Osteocyte (in vitro differentiated cells): Measurements from ENCODE around the gene PRDM5. TPM values are rescaled to one million over a fixed set of nuclear protein-coding genes. Genes with fewer than 3 reads are reported as not detected.

ENCODE experiments used
- DNase-seq: peaks from one replicate; pipeline ENCODE4 v3.0.0; 2021; ENCODE audit warnings: mixed read lengths; ENCODE audit not compliant: unreplicated experiment; ENCODE audit errors: extremely low spot score
- H3K27ac Mint-ChIP-seq: one replicate; pipeline ENCODE4 v1.8.0; 2021; ENCODE audit warnings: mild to moderate bottlenecking, mixed read lengths; ENCODE audit not compliant: unreplicated experiment
- H3K27me3 Mint-ChIP-seq: one replicate; pipeline ENCODE4 v1.8.0; 2021; ENCODE audit warnings: mixed read lengths; ENCODE audit not compliant: unreplicated experiment
- H3K36me3 Mint-ChIP-seq: one replicate; pipeline ENCODE4 v1.8.0; 2021; ENCODE audit warnings: mixed read lengths; ENCODE audit not compliant: unreplicated experiment
- H3K4me1 Mint-ChIP-seq: one replicate; pipeline ENCODE4 v1.8.0; 2021; ENCODE audit warnings: mixed read lengths; ENCODE audit not compliant: unreplicated experiment
- H3K4me3 Mint-ChIP-seq: one replicate; pipeline ENCODE4 v1.8.0; 2021; ENCODE audit warnings: mild to moderate bottlenecking, moderate library complexity, mixed read lengths; ENCODE audit not compliant: unreplicated experiment
- H3K9me3 Mint-ChIP-seq: one replicate; pipeline ENCODE4 v1.8.0; 2021; ENCODE audit warnings: mixed read lengths; ENCODE audit not compliant: unreplicated experiment
- total RNA-seq: library from RNA; stranded (reverse); gene quantifications from 2 replicates; pipeline ENCODE4 v1.2.1, GENCODE V29; 2021
- TF ChIP-seq, protein P1 (sequence below): fragments of 200-600 bp; sonication (generic); IDR thresholded peaks from 2 replicates; pipeline ENCODE4 v1.5.0; 2021; ENCODE audit warnings: antibody characterized with exemption, mild to moderate bottlenecking, moderate library complexity

Gene PRDM5
- total RNA-seq, 1 donor from 2014 or later, result 9.4 TPM

DNA sequence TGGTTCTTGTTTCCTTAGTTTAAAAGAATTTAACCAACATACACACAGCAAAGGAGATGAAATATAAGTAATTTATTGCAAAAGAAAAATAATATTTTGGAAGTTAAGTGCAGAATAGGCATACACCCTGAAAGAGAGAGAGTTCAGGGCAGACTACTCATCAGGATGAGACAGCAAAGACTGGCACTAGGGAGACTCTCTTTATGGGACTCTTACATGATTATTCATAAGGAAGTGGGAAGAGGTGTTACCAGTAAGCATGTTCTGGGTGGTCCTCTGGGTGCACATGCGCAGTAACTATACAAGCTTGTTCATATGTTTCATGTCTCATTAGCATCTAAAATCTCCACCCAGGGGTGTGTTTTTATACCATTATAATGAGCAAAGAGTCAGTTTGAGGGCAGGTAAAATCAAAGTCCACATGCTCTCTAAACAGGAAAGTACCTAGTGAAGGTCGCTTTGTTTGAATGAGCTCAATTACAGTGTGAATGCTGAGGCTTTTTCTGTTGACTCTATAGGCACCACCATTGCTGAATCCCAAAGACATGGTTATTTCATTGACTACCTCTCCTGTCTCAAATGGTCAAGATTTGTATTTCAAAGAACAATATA, 38.2 kb upstream of the PRDM5 start:
- Mint-ChIP-seq H3K9me3 (no peaks in the 10 kb centered on the region), H3K36me3 (no peaks in the 10 kb centered on the region), H3K27ac (no peak overlapping the region), H3K4me3 (no peak overlapping the region), H3K4me1 (no peaks in the 10 kb centered on the region), H3K27me3 (peaks cover 2% of the 10 kb centered on the region)
- DNase-seq, result no peak
- TF ChIP-seq, protein P1, sequence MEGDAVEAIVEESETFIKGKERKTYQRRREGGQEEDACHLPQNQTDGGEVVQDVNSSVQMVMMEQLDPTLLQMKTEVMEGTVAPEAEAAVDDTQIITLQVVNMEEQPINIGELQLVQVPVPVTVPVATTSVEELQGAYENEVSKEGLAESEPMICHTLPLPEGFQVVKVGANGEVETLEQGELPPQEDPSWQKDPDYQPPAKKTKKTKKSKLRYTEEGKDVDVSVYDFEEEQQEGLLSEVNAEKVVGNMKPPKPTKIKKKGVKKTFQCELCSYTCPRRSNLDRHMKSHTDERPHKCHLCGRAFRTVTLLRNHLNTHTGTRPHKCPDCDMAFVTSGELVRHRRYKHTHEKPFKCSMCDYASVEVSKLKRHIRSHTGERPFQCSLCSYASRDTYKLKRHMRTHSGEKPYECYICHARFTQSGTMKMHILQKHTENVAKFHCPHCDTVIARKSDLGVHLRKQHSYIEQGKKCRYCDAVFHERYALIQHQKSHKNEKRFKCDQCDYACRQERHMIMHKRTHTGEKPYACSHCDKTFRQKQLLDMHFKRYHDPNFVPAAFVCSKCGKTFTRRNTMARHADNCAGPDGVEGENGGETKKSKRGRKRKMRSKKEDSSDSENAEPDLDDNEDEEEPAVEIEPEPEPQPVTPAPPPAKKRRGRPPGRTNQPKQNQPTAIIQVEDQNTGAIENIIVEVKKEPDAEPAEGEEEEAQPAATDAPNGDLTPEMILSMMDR, result no peak

DNA sequence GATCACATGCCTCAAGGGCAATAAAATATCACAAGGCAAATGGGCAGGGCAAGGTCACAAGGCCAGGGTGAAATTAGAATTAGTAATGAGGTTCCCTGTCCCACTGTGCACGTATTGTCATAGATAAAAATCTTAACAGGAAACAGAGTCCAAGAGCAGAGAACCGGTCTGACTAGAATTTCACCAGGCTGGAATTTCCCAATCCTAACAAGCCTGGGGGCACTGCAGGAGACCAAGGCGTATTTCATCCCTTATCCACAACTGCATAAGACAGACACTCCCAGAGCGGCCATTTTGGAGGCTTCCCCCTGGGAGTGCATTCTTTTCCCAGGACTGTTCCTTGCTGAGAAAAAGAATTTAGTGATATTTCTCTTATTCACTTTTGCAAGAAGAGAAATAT, 25.9 kb upstream of the PRDM5 start:
- H3K27ac Mint-ChIP-seq, result no peak overlapping the region
- TF ChIP-seq, protein P1, result no peak
- no peak for DNase-seq
- peaks cover 3% of the 10 kb centered on the region for H3K27me3 Mint-ChIP-seq
- no peaks in the 10 kb centered on the region for H3K4me1 Mint-ChIP-seq
- no peaks in the 10 kb centered on the region for H3K36me3 Mint-ChIP-seq
- H3K4me3 Mint-ChIP-seq, result no peak overlapping the region
- H3K9me3 Mint-ChIP-seq, result peaks cover 36% of the 10 kb centered on the region

- H3K27me3 Mint-ChIP-seq, result peaks cover 3% of the 10 kb centered on the region
- H3K9me3 Mint-ChIP-seq, result peaks cover 24% of the 10 kb centered on the region
- no peaks in the 10 kb centered on the region for H3K4me1 Mint-ChIP-seq
- TF ChIP-seq, protein P1, result no peak
- no peaks in the 10 kb centered on the region for H3K36me3 Mint-ChIP-seq
- H3K27ac Mint-ChIP-seq, result no peak overlapping the region
- no peak overlapping the region for H3K4me3 Mint-ChIP-seq
- no peak for DNase-seq
Observed at GRCh38 chr4:120942776-120943175, 20.2 kb upstream of the PRDM5 start.

DNA sequence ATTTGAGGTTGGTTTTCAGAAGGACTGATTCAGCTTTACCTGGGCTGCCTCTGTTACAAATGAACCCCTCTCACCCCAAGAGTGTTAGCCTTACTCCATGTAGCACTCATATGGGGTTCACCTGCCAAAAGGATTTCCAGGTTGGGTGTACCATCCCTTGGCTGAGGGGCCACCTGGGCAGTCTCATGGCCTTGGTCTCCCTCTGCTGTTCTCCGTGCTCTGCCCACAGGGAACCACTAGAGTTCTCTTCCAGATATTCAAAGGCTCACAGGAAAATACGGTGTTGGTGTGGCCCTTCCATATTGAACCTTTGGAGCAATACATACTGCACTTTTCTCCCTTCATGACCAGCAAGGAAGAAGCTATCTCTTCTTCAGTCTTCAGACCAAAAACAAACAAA, 18.0 kb upstream of the PRDM5 start:
- DNase-seq, result no peak
- H3K4me3 Mint-ChIP-seq, result no peak overlapping the region
- no peak overlapping the region for H3K27ac Mint-ChIP-seq
- peaks cover 21% of the 10 kb centered on the region for H3K9me3 Mint-ChIP-seq
- TF ChIP-seq, protein P1, result no peak
- H3K4me1 Mint-ChIP-seq, result no peaks in the 10 kb centered on the region
- H3K36me3 Mint-ChIP-seq, result peaks cover 2% of the 10 kb centered on the region
- peaks cover 3% of the 10 kb centered on the region for H3K27me3 Mint-ChIP-seq

GRCh38 chr4:120939693-120940092, 17.2 kb upstream of the PRDM5 start:
- Mint-ChIP-seq H3K27ac (no peak overlapping the region), H3K27me3 (no peaks in the 10 kb centered on the region), H3K9me3 (peaks cover 17% of the 10 kb centered on the region), H3K4me1 (no peaks in the 10 kb centered on the region), H3K36me3 (peaks cover 2% of the 10 kb centered on the region), H3K4me3 (no peak overlapping the region)
- TF ChIP-seq, protein P1, result no peak
- no peak for DNase-seq
